ENCODE measurements around the gene KCMF1.
A peak's percentile ranks its signal among the peaks of the same experiment; 100 is the strongest.

Gene KCMF1

DNA sequence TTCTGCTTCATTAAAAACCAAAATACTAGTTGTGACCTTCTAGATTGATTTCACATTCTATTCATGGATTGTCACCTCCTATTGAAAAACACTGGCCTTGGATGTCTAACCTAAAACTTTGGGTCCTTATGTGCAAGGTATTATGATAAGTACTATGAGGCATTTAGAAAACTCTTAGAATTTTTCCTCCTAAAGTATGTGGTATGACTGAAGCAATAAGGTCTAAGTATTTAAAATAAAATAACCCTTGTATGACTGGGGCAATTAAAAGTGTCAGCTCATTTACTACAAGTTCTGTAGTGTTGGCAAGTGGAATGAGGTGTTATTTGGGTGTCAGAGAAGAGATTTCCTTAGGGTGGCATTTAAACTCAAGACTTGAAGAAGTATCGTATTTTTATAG, 15.1 kb downstream of the KCMF1 start:
- DNase-seq = no peak

DNA sequence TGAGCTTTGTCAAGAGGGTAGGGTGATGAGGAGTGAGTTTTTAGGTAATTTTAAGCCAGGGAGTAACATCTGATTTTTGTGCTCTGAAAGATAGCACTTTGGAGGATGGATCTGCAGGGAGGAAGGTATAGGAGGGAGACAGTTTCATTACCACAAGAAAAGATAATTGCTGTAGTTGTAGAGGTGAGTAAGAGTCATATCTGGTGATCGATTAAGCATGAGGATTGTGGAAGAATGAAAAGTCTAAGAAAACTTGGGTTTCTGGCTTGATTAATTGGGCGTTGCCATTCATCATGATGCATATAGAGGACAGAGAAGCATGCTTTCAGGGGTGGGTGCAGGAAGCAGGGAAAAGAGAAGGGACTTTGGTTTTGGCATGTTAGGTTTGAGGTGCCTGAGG, 18.5 kb downstream of the KCMF1 start:
- no peak for DNase-seq

DNA sequence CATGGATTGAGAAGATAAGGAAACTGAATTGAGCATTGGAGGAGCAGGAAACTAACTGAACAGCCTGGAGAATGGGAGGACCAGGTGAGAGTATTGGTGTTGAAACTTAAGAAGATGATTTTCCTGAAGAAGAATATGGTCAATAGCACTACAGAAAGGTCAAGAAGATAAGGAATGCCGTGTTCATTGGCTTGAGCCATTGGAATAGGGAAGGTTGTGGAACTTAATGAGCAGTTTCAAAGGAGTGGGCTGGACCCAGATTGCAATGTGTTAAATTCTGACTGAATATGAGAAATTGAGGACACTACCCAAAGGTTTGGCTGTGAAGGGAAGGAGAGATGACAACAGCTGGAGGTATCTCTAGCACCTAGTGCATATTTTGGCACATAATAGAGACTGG, 19.0 kb downstream of the KCMF1 start:
- no peak for DNase-seq

DNA sequence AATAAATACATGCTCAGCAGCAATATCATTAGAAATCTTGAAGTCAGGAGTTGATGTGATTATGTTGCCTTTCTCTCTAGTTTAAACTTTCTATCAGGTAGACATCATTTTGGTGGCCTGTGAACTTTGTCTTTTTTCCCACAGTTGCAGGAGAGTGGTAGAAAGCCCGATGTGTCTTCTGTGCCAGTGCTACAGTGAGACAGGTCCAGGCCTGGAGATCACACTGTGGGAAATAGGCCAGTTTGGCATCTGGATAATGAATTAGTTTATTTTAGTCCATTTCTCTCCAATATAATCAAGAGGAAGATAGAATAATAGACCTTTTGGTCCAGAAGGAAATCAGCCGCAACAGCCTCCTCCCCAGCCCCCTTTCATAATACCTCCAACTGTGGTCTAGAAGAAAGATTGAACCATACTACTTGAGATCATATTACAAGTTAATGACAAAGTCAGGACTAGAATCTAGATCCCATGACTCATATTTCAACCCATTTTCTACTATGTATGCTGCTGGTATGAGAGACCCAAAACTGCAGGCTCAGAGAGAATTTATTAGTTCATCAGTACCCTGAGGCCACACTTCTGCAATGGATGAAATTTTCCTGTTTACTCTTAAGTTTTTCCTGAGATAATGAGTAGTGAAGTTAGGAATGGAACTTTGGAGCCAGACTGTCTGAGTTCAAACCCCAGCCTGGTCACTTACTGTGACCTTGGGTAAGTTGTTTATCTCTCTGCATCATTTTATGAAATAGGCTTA, 20.6 kb downstream of the KCMF1 start:
- DNase-seq = no peak

DNA sequence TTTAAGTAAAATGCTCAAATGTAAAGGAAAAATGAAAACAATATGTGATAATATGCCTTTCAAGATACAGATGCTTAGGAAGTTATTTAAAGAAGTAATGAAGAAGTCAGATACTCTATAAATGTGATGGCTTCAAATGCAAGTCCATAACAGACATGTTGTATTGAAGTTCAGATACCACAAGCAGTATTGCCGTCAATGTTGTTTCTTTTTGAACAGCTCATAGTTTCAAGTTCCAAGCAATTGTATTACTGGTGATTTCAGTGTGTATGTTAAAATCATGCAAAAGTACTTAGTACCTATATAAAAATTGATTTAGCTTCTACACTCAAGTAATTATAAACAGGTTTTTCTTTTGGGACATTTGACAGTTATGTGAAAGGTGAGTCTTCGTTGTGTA, 24.9 kb downstream of the KCMF1 start:
- no peak for DNase-seq

DNA sequence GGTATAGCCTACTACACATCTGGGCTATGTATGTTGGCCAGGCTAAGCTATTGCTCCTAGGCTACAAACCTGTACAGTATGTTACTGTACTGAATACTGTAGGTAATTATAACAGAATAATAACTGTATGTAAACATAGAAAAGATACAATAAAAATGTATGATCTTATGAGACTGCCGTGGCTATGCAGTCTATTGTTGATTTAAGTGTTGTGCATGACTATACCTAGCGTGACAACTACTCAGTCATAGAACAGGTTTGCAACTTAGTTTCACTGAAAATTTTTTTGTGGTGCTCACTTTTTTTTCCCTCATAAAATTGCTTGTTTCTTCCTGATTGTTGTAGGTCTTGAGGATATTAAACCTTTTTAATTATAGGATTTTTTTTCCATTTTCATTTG, 25.9 kb downstream of the KCMF1 start:
- DNase-seq = no peak

DNA sequence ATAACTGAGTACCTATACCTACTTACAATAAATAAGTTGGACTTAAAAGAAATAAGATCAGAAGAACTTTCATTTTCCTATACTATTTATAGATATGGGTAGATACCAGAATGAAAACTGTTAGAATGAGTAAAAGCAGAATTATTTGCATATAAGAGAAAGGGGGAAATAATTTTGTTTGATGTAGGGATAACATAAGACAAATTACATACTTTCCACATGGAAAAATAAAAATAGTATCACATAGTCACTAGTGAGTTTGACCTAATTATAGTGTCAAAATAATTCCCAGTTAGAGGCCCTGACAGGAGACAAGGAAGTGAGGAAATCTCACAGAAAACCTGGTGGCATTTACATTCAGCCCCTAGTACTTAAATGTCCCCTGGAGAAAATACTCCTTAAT, 28.6 kb downstream of the KCMF1 start:
- DNase-seq = no peak

DNA sequence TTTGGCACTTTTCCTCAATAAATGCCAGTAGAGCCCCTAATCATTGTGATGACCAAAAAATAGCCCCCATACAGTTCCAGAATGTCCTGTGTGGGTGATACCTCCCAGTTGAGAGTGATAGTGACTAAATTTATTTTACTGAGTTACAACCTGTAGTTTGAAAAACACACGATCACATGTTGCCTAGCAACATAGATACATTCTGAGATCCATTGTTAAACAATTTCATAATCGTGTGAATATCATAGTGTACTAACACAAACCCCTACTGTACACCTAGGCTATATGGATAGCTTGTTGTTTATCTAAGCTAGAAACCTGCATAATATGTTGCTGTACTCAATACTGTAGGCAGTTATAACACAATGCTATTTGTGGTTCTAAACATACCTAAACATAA, 30.6 kb downstream of the KCMF1 start:
- no peak for DNase-seq

DNA sequence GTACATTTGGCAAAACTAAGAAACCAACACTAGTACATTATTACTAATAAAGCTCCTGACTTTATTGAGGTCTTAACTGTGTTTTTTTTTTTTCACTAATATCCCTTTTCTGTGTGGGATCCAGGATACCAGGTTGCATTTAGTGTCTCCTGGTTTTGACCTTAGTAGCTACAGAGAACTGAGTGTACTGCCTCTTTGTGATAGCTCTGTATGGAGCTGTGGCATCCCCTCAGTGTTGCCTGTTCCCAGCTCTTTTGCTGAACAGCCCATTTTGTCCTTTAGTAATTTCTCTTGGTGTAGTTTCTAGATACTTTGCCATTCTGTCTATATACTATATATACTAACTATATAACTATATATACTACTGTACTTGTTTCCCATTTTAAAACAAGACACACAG, 31.6 kb downstream of the KCMF1 start:
- DNase-seq = no peak

DNA sequence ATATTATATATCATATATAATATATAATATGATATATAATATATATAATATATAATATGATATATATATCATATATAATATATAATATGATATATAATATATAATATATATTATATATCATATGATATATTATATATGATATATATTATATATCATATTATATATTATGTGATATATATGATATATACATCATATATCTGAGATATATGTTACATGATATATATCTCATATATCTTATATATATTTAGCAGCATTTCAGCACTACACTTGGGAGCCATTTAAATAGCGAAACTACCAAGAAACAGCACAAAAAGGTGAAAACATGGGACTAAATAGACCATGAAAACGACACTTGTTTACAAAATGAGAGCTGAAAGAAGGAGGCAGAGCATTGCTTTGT, 37.3 kb downstream of the KCMF1 start:
- DNase-seq = no peak

DNA sequence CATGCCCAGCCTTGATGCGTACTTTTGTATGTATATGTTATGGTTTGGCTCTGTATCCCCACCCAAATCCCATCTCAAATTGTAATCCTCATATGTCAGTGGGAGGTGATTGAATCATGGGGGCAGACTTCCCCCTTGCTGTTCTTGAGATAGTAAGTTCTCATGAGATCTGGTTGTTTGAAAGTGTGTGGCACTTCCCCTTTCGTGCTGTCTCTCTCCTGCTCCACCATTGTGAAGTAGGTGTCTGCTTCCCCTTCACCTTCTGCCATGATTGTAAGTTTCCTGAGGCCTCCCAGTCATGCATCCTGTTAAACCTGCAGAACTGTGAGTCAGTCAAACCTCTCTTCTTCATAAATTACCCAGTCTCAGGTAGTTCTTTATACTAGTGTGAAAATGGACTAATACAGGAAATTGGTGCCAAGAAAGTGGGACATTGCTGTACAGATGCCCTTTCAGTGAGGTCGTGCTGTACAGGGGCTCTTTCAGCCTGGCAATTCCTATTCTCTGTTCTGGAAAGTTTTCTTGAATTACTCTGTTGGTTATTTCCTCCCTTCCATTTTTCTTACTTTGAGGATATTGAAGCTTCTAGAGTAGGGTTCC, 38.2 kb downstream of the KCMF1 start:
- no peak for DNase-seq

DNA sequence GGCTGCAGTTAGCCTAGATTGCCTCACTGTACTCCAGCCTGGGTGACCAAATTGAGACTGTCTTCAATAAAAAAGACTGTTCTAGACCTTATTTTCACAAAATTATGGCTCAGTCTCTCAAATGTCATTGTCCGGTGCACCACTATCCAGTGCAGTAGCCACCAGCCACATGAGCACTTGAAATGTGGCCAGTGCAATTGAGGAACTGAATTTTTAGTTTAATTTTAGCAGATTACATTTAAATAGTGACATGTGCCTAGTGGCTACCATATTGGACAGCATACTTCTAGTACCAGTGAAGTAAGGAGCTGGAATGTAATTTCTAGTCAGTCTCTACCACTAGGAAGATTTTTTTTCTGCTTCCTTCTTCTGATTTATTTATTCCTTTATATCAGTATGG, 39.4 kb downstream of the KCMF1 start:
- no peak for DNase-seq

DNA sequence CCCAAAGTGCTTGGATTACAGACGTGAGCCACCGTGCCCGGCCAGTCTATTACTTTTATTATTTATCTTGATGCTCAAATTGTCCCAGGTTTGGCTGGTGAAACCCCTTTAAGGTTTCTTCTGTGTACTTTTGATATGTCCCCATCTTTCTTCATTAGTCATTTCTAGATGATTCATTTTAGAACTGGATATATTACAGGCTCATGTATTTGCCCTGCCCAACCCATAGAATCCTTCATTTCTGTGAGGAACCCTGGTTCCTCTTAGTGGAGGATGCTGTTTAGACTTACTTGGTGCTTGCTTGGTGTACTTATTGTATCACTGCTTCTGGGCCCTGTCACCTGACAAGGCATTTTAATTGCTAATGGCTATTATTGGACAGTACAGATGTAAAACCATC, 40.1 kb downstream of the KCMF1 start:
- DNase-seq = no peak

DNA sequence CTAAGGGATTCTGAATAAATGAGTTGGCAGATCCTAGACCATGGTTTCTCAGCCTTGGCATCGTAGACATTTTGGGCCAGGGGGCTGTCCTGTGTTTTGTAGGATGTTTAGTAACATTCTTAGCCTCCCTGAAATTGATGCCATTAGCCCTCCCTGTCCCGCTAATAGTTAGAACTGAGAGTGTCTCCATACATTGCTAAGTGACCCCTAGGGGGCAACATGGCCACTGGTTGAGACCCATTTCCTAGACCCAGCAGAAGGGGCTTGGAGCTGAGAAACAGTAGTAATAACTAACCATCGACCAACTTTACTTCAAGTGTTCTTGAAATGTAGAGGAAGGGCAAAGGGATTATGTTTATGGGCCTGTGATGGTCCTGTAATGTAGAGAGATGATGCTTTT, 40.8 kb downstream of the KCMF1 start:
- DNase-seq = no peak

DNA sequence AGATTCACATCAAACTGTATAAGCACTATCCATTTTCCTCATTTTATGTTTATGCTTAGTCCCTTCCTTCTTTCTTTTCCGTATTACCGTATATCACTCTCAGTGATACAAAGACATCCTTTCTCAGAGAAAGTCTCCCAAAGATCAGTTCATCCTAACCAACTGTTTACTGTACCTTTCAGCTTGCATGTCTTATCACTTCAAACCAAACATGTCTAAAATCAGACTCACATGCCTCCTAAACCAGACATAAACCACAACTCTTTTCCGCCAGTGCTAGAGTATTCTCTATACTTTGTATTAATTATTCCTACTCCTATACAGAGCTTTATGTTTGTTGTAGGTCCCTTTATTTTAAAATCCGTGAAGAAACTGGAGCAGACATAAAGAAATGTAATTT, 41.5 kb downstream of the KCMF1 start:
- DNase-seq = no peak

DNA sequence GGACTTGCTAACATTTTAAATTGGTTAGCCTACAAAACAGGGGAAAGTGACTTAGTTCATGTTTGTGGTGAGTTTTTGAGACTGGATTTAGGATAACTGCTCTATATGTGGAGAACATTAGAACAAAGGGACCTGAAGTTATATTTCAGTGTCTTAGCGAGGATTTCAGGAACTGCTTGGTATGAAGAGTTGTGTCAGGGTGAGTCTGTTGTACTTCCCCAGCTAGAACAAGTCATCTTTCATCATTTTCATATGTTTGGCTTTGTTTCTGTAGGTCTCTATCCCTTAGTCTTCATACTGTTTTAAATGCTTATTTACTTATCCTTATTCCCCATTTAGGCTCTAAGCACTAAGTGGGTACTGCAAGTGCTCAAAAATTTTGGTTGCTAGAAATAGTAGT, 41.9 kb downstream of the KCMF1 start:
- no peak for DNase-seq

DNA sequence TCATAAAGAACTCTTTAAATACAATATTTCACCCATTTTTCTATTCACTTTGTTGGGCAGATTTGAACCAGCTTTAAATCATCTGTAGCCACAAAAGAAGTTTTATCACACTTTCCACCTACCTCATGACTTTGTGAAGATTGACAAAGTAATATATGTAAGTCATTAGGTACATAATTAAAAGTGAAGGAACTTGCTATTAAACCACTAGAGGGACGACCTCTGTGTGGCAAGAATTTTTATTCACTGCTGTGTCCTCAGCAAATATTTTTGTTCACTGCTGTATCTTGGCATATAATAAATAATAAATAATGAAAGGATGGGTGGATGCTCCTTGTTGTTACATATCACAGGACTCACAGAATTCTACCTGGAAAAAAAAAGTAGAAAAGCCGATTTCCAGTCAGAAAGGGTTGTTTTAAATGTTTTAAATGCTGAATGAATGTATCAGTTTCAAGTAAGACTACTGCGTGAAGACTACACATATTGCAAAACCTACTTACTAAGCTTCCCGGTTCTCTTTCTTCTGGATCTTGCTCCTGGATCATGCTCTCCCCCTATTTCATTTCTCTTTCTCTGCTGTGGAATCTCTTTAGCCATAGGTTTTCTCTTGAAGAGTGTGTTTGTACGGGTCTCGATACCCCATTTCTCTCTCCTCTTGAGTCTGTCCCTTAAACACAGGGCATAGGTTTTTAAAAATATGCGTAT, 44.8 kb downstream of the KCMF1 start:
- DNase-seq = peak in 1 of 5 experiments; percentile 8

DNA sequence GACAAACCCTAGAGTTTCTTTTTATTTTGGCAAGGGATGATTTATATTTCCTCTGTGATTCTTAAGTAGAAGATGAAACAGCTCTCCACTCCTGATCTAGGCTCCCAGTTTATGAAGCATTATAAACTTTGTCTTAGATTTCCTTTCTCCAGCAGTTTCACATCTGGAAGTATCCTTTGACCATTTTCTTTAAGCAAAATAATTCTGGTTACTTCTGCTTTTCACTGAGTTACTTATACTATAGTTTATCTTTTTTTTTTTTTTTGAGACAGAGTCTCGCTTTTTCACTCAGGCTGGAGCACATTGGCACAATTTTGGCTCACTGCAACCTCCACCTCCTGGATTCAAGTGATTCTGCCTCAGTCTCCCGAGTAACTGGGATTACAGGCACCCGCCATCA, 45.5 kb downstream of the KCMF1 start:
- DNase-seq = no peak

DNA sequence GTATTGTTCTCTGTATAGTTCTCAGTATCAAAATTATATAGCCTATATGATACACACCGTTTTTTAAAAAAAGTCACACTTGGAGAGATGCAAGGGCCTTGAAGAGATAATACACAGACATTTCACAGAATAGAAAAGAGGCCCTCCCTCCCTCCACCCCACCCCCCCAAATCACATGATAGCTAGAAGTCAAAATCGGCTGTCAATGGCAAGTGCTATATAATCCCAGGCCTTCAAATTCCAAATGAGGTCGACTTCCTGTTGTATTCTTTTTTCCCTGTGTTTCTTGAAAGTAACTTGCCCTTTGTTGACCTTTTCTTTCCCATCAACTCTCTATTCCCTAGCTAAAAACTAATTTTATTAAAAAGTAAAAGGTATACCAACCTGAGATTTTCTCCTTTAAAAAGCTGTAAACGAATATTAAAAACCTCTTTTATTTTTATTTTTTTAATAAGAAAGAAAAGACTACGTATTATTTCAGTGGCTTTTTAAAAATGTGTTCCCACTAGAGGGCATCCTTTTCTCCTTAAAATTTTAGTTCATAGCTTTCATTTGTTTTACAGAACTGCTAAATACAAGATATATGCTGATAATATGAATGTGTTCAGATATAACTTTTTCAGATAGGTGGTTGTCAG, 46.6 kb downstream of the KCMF1 start:
- peak in 1 of 5 experiments; percentile 37 for DNase-seq

DNA sequence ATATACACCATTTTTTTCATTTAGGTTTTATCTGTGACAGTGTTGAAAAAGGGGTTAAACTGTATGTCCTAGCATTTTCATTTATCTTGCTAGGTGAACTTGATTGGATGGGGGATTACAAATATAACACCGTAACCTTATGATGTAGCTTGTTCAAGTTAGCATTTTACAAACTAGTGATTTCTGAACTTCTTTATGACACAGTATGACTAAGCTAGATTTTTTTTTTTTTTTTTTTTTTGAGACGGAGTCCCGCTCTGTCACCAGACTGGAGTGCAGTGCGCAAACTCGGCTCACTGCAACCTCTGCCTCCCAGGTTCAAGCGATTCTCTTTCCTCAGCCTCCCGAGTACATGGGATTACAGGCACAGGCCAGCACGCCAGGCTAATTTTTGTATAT, 47.1 kb downstream of the KCMF1 start:
- DNase-seq = peak in 1 of 5 experiments; percentile 38

DNA sequence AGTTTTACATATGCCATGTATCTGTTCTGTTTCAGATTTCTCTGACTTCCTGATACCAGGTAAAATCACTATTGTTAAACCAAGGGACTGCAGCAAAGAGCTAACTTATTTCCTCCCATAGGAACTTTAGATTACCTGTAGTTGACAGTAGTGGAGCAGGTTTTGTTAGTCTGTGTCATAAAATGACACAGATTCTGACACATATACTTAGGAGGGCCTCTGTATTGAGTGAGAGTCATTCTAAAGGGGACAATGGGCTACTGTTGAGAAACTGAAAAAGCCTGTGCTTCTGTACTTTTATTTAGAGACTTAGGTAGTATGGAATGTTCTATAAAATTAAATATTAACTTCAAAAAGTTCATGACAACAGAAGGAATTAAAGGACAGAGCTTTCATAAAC, 48.2 kb downstream of the KCMF1 start:
- DNase-seq = no peak

DNA sequence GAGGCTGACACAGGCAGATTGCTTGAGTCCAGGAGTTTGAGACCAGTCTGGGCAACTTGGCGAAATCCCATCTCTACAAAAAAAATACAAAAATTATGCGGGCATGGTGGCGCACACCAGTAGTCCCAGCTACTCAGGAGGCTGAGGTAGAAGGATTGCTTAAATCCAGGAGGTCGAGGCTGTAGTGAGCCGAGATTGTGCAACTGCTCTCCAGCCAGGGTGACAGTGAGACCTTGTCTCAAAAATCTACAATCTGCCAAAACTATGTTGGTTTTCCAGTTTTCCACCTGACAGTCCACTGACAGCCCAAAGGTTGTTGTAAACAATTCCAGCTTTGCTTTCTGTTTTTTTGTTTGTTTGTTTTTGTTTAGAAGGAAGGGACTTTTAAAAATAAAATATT, 51.3 kb downstream of the KCMF1 start:
- DNase-seq = no peak

DNA sequence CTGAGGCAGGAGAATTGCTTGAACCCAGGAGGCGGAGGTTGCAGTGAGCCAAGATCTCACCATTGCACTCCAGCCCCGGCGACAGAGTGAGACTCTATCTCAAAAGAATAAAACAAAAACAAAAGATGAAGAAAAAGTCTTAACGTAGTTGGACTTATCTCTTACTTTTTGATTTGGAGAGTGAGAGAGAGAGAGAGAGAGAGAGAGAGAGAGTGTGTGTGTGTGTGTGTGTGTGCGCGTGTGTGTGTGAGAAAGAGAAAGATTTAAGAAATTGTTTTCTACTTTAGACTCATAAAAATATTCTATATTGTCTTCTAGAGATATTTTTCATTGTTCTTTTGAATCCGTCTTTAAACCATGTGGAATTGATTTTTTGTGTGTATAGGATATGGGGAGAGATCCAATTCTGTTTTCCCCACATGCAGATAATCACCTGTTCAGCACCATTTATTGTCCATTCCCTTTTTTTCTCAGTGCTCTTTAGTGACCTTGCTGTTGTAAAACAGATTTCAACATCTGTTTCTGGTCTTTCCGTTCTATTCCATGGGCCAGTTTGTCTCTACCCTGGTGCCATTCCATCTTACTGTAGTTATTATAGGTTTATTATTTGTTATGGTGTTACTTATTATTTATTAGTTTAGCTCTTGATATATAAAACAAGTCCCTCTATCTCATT, 53.5 kb downstream of the KCMF1 start:
- no peak for DNase-seq
